H9 (cell line): Measurements from ENCODE around the gene PIN1. TPM values are rescaled to one million over a fixed set of nuclear protein-coding genes. Genes with fewer than 3 reads are reported as not detected.

Experiments
- DNase-seq: peaks from one replicate; pipeline ENCODE4 v3.0.0-alpha.2; 2017
- H2AFZ ChIP-seq: one replicate; pipeline ENCODE4 v1.6.1; 2013; ENCODE audit warnings: mild to moderate bottlenecking, low read length, control low read depth, moderate library complexity
- H2AK5ac ChIP-seq: 2 replicates; pipeline ENCODE4 v1.6.1; 2013; ENCODE audit warnings: low read length, control low read depth, mixed read lengths; ENCODE audit not compliant: insufficient read length
- H2BK120ac ChIP-seq: one replicate; pipeline ENCODE4 v1.6.1; 2013; ENCODE audit warnings: low read depth, mild to moderate bottlenecking, low read length, control low read depth, inconsistent platforms; ENCODE audit not compliant: poor library complexity, severe bottlenecking
- H2BK12ac ChIP-seq: 2 replicates; pipeline ENCODE4 v1.6.1; 2013; ENCODE audit warnings: low read length, control low read depth, mixed read lengths, low read depth; ENCODE audit not compliant: insufficient read length
- H2BK15ac ChIP-seq: 2 replicates; pipeline ENCODE4 v1.6.1; 2013; ENCODE audit warnings: low read depth, low read length, control low read depth
- H2BK20ac ChIP-seq: one replicate; pipeline ENCODE4 v1.6.1; 2013; ENCODE audit warnings: low read depth, mild to moderate bottlenecking, low read length, control low read depth, inconsistent platforms; ENCODE audit not compliant: poor library complexity, severe bottlenecking
- H2BK5ac ChIP-seq: 2 replicates; pipeline ENCODE4 v1.6.1; 2013; ENCODE audit warnings: low read length, control low read depth, mixed read lengths; ENCODE audit not compliant: insufficient read length
- H3K14ac ChIP-seq: 2 replicates; pipeline ENCODE4 v1.6.1; 2013; ENCODE audit warnings: low read length, control low read depth; ENCODE audit not compliant: insufficient read depth
- H3K18ac ChIP-seq: 2 replicates; pipeline ENCODE4 v1.6.1; 2013; ENCODE audit warnings: low read depth, mild to moderate bottlenecking, mixed read lengths, low read length, control low read depth; ENCODE audit not compliant: insufficient read length
- H3K23ac ChIP-seq: 2 replicates; pipeline ENCODE4 v1.6.1; 2013; ENCODE audit warnings: low read length, control low read depth, mixed read lengths, low read depth; ENCODE audit not compliant: insufficient read length
- H3K23me2 ChIP-seq: 2 replicates; pipeline ENCODE4 v1.6.1; 2013; ENCODE audit warnings: low read depth, mild to moderate bottlenecking, mixed read lengths, low read length, control low read depth; ENCODE audit not compliant: insufficient read length, poor library complexity, severe bottlenecking
- H3K27ac ChIP-seq: 2 replicates; pipeline ENCODE4 v1.5.1; 2013; ENCODE audit warnings: low read length, control low read depth, mixed read lengths, low read depth; ENCODE audit not compliant: insufficient read length
- H3K27me3 ChIP-seq: 2 replicates; pipeline ENCODE4 v1.6.1; 2013; ENCODE audit warnings: low read length, control low read depth, inconsistent platforms; ENCODE audit not compliant: insufficient read depth
- H3K4ac ChIP-seq: 2 replicates; pipeline ENCODE4 v1.6.1; 2013; ENCODE audit warnings: low read depth, mild to moderate bottlenecking, control low read depth, inconsistent platforms, low read length, moderate library complexity
- H3K4me1 ChIP-seq: 2 replicates; pipeline ENCODE4 v1.6.1; 2013; ENCODE audit warnings: low read length, control low read depth, inconsistent platforms; ENCODE audit not compliant: insufficient read depth
- H3K4me2 ChIP-seq: 2 replicates; pipeline ENCODE4 v1.6.1; 2013; ENCODE audit warnings: low read length, control low read depth, mixed read lengths; ENCODE audit not compliant: insufficient read length, insufficient read depth
- H3K56ac ChIP-seq: 2 replicates; pipeline ENCODE4 v1.6.1; 2013; ENCODE audit warnings: low read depth, mild to moderate bottlenecking, mixed read lengths, low read length, control low read depth; ENCODE audit not compliant: insufficient read length
- H3K79me1 ChIP-seq: 2 replicates; pipeline ENCODE4 v1.6.1; 2013; ENCODE audit warnings: low read depth, mild to moderate bottlenecking, moderate library complexity, low read length, control low read depth, inconsistent platforms; ENCODE audit not compliant: insufficient read depth, poor library complexity, severe bottlenecking
- H3K79me2 ChIP-seq: 2 replicates; pipeline ENCODE4 v1.6.1; 2013; ENCODE audit warnings: low read length, control low read depth, inconsistent platforms; ENCODE audit not compliant: insufficient read depth
- H3K9ac ChIP-seq: 2 replicates; pipeline ENCODE4 v1.6.1; 2013; ENCODE audit warnings: low read length, control low read depth, mixed read lengths; ENCODE audit not compliant: insufficient read length; ENCODE audit errors: extremely low read depth
- H3K9me3 ChIP-seq: one replicate; pipeline ENCODE4 v1.6.1; 2013; ENCODE audit warnings: low read depth, low read length, inconsistent platforms; ENCODE audit not compliant: control insufficient read depth
- H3T11ph ChIP-seq: one replicate; pipeline ENCODE4 v1.6.1; 2013; ENCODE audit warnings: mild to moderate bottlenecking, low read length, control low read depth, inconsistent platforms
- H4K20me1 ChIP-seq: one replicate; pipeline ENCODE4 v1.6.1; 2013; ENCODE audit not compliant: control insufficient read depth, insufficient read length, insufficient read depth
- H4K5ac ChIP-seq: 2 replicates; pipeline ENCODE4 v1.6.1; 2013; ENCODE audit warnings: low read depth, mild to moderate bottlenecking, mixed read lengths, low read length, control low read depth; ENCODE audit not compliant: insufficient read length
- H4K8ac ChIP-seq: replicated peaks from 2 replicates; pipeline ENCODE4 v1.6.1; 2013; ENCODE audit warnings: low read length, control low read depth, mixed read lengths, low read depth; ENCODE audit not compliant: insufficient read length
- H4K91ac ChIP-seq: 2 replicates; pipeline ENCODE4 v1.6.1; 2013; ENCODE audit warnings: low read depth, mild to moderate bottlenecking, moderate library complexity, mixed read lengths, low read length, control low read depth; ENCODE audit not compliant: insufficient read length
- H3K27ac Mint-ChIP-seq, 3 experiments: 2 replicates in 2 of 3; 3 replicates in 1 of 3; pipeline ENCODE4 v1.8.0; 2020 to 2021; ENCODE audit warnings: mixed read lengths in 3 of 3, mild to moderate bottlenecking in 1 of 3, moderate library complexity in 1 of 3
- H3K27me3 Mint-ChIP-seq: 2 replicates; pipeline ENCODE4 v1.8.0; 2021; ENCODE audit warnings: low read depth, mild to moderate bottlenecking, moderate library complexity, mixed read lengths
- H3K36me3 Mint-ChIP-seq, 3 experiments: 2 replicates in 2 of 3; 3 replicates in 1 of 3; pipeline ENCODE4 v1.8.0; 2020 to 2021; ENCODE audit warnings: low read depth in 3 of 3, mixed read lengths in 3 of 3; ENCODE audit not compliant: insufficient read depth in 1 of 3
- H3K4me1 Mint-ChIP-seq, 2 experiments: 2 replicates each; pipeline ENCODE4 v1.8.0; 2020; ENCODE audit warnings: mixed read lengths in 2 of 2
- H3K4me3 Mint-ChIP-seq, 2 experiments: 2 replicates in 1 of 2; 3 replicates in 1 of 2; pipeline ENCODE4 v1.8.0; 2020 to 2021; ENCODE audit warnings: mild to moderate bottlenecking in 2 of 2, mixed read lengths in 2 of 2, moderate library complexity in 1 of 2
- H3K9me3 Mint-ChIP-seq, 2 experiments: 2 replicates in 1 of 2; 3 replicates in 1 of 2; pipeline ENCODE4 v1.8.0; 2020; ENCODE audit warnings: mild to moderate bottlenecking in 2 of 2, mixed read lengths in 2 of 2, moderate library complexity in 1 of 2
- WGBS: extraction: QIAGEN DNeasy Blood & Tissue Kit; methylation state at CpG from one replicate; pipeline ENCODE4 v1.1.7; 2013; ENCODE audit warnings: missing lambda C conversion rate, low lambda C conversion rate, mixed read lengths; ENCODE audit not compliant: insufficient read length; ENCODE audit errors: extremely low coverage; 5-methylcytosine and 5-hydroxymethylcytosine counted together
- total RNA-seq: library from RNA; stranded (reverse); gene quantifications from 2 replicates; pipeline ENCODE4 v1.2.1, GENCODE V29; 2021
- TF ChIP-seq, protein P1 (sequence below): fragments of 200-600 bp; sonication (generic); conservative IDR thresholded peaks from 3 replicates; pipeline ENCODE4 v1.8.0; 2021; ENCODE audit warnings: antibody characterized with exemption, mild to moderate bottlenecking

PIN1 gene
- total RNA-seq, 1 experiment from 2014 or later, result 110 TPM

DNA sequence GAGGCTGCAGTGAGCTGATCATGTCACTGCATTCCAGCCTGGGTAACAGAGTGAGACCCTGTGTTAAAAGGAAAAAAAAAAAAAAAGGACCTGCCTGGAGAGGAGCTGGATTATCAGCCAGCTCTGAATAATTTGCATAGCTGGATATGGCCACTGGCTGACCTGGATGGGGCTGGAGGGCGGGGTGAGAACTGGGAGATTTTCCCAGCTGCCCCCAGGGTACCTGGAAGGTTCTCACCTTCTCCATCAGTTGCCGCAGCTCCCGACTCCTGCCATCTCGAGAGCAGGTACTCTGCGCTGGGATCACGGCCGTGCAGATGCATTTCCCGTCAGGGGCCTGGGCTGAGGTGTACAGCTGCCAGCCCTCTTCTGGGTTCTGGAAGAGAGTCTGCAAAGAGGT is 25.3 kb downstream of the PIN1 start:
- TF ChIP-seq, protein P1, sequence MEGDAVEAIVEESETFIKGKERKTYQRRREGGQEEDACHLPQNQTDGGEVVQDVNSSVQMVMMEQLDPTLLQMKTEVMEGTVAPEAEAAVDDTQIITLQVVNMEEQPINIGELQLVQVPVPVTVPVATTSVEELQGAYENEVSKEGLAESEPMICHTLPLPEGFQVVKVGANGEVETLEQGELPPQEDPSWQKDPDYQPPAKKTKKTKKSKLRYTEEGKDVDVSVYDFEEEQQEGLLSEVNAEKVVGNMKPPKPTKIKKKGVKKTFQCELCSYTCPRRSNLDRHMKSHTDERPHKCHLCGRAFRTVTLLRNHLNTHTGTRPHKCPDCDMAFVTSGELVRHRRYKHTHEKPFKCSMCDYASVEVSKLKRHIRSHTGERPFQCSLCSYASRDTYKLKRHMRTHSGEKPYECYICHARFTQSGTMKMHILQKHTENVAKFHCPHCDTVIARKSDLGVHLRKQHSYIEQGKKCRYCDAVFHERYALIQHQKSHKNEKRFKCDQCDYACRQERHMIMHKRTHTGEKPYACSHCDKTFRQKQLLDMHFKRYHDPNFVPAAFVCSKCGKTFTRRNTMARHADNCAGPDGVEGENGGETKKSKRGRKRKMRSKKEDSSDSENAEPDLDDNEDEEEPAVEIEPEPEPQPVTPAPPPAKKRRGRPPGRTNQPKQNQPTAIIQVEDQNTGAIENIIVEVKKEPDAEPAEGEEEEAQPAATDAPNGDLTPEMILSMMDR, result no peak
- Histone ChIP-seq H2BK5ac (no peak overlapping the region), H2BK15ac (no peak overlapping the region), H4K91ac (no peak overlapping the region), H2BK20ac (no peak overlapping the region), H3K14ac (no peak overlapping the region), H3K9me3 (no peaks in the 10 kb centered on the region), H3K4me2 (no peak overlapping the region), H3K23ac (no peak overlapping the region), H4K5ac (no peak overlapping the region), H2AFZ (no peak overlapping the region), H3K4ac (no peak overlapping the region), H2BK120ac (no peak overlapping the region), H2AK5ac (no peak overlapping the region), H4K20me1 (no peaks in the 10 kb centered on the region), H3K27me3 (no peaks in the 10 kb centered on the region), H3K18ac (no peak overlapping the region), H3T11ph (no peak overlapping the region), H3K4me1 (no peaks in the 10 kb centered on the region), H3K9ac (no peak overlapping the region), H3K23me2 (no peaks in the 10 kb centered on the region), H3K27ac (no peak overlapping the region), H3K56ac (no peak overlapping the region), H4K8ac (no peak overlapping the region), H3K79me2 (no peaks in the 10 kb centered on the region), H3K79me1 (no peaks in the 10 kb centered on the region), H2BK12ac (no peak overlapping the region)
- Mint-ChIP-seq H3K36me3 (peaks cover 18 to 44% (median 42%) of the 10 kb centered on the region in 3 experiments; a peak in 6 of 7 replicates), H3K4me3 (no peak overlapping the region), H3K27me3 (no peaks in the 10 kb centered on the region), H3K4me1 (peaks cover 2 to 12% of the 10 kb centered on the region in 2 experiments), H3K9me3 (no peaks in the 10 kb centered on the region), H3K27ac (no peak overlapping the region)
- no peak for DNase-seq
- WGBS, result no CpG with 5 or more reads among the region's 8 CpGs
